H1 (cell line): ENCODE results near the gene MYOCD. TPM values are rescaled to one million over a fixed set of nuclear protein-coding genes. Genes with fewer than 3 reads are reported as not detected.

Experiments
- CTCF ChIA-PET: fragments of 300-600 bp; sonication (Branson Sonifier 250); formaldehyde crosslinking; loops from one replicate; lab custom pipeline; 2021; ENCODE audit not compliant: partially characterized antibody; lab: Charles Lee
- POLR2A ChIA-PET: fragments of 300-600 bp; sonication (Branson Sonifier 250); formaldehyde crosslinking; loops from one replicate; lab custom pipeline; 2021; ENCODE audit warnings: inconsistent platforms; ENCODE audit not compliant: partially characterized antibody; lab: Charles Lee
- DNase-seq, 2 experiments: peaks; one replicate each; pipeline versions ENCODE4 v3.0.0 to v3.0.0-alpha.2; 2010 to 2022; ENCODE audit warnings: low spot score in 2 of 2, low read depth in 1 of 2, mixed read lengths in 1 of 2
- FAIRE-seq: peaks from 2 replicates; lab custom pipeline; 2011; peaks lifted over from hg19 to GRCh38; lab: Jason Lieb, UNC
- H2AFZ ChIP-seq: 2 replicates; pipeline ENCODE4 v1.8.1; 2012; ENCODE audit warnings: low read length, inconsistent platforms
- H2AK5ac ChIP-seq: 2 replicates; pipeline ENCODE4 v1.6.1; 2013; ENCODE audit warnings: low read depth, low read length
- H2BK120ac ChIP-seq: replicated peaks from 2 replicates; pipeline ENCODE3; 2013; ENCODE audit warnings: low read depth, low read length, inconsistent platforms
- H2BK12ac ChIP-seq: 2 replicates; pipeline ENCODE4 v1.6.1; 2013; ENCODE audit warnings: low read depth, low read length
- H2BK15ac ChIP-seq: 2 replicates; pipeline ENCODE4 v1.6.1; 2013; ENCODE audit warnings: low read length
- H2BK20ac ChIP-seq: 2 replicates; pipeline ENCODE4 v1.6.1; 2013; ENCODE audit warnings: low read length
- H2BK5ac ChIP-seq: 2 replicates; pipeline ENCODE4 v1.6.1; 2013; ENCODE audit warnings: low read depth, low read length
- H3K14ac ChIP-seq: 2 replicates; pipeline ENCODE4 v1.6.1; 2013; ENCODE audit warnings: inconsistent platforms; ENCODE audit not compliant: insufficient read length
- H3K18ac ChIP-seq: 2 replicates; pipeline ENCODE4 v1.6.1; 2013; ENCODE audit warnings: low read length; ENCODE audit errors: extremely low read depth
- H3K23ac ChIP-seq: 2 replicates; pipeline ENCODE4 v1.6.1; 2013; ENCODE audit warnings: inconsistent platforms; ENCODE audit not compliant: insufficient read length
- H3K23me2 ChIP-seq: 2 replicates; pipeline ENCODE4 v1.6.1; 2013; ENCODE audit warnings: low read depth, low read length
- H3K27ac ChIP-seq: 2 replicates; pipeline ENCODE4 v1.6.1; 2011; ENCODE audit warnings: low read depth, low read length, inconsistent platforms
- H3K27me3 ChIP-seq, 4 experiments: replicated peaks in 1 of 4; 1 replicate in 1 of 4; 2 replicates in 3 of 4; pipeline versions ENCODE4 v1.6.1 to v1.8.1; 2011 to 2013; ENCODE audit warnings: low read length in 3 of 4, mild to moderate bottlenecking in 3 of 4, inconsistent platforms in 2 of 4, mixed read lengths in 2 of 4, moderate library complexity in 1 of 4; ENCODE audit not compliant: control insufficient read depth in 3 of 4, insufficient read depth in 3 of 4; ENCODE audit errors: extremely low read depth in 1 of 4
- H3K36me3 ChIP-seq, 4 experiments: 2 replicates each; pipeline versions ENCODE4 v1.6.1 to v1.8.1; 2011 to 2013; ENCODE audit warnings: mild to moderate bottlenecking in 4 of 4, low read length in 3 of 4, moderate library complexity in 2 of 4, control low read depth in 1 of 4, inconsistent platforms in 1 of 4; ENCODE audit not compliant: insufficient read depth in 4 of 4, control insufficient read depth in 2 of 4
- H3K4ac ChIP-seq: replicated peaks from 2 replicates; pipeline ENCODE3; 2013; ENCODE audit warnings: low read length, low read depth, mixed read lengths, inconsistent platforms; ENCODE audit not compliant: insufficient read length
- H3K4me1 ChIP-seq, 4 experiments: replicated peaks in 1 of 4; 1 replicate in 1 of 4; 2 replicates in 3 of 4; pipeline versions ENCODE4 v1.6.1 to v1.8.1; 2011 to 2013; ENCODE audit warnings: low read length in 3 of 4, inconsistent platforms in 2 of 4, mixed read lengths in 1 of 4; ENCODE audit not compliant: insufficient read depth in 4 of 4, control insufficient read depth in 3 of 4
- H3K4me2 ChIP-seq, 2 experiments: 2 replicates each; pipeline versions ENCODE4 v1.6.1 to v1.8.1; 2011 to 2013; ENCODE audit warnings: low read depth in 2 of 2, low read length in 2 of 2, control low read depth in 1 of 2, inconsistent platforms in 1 of 2, mild to moderate bottlenecking in 1 of 2; ENCODE audit not compliant: insufficient read depth in 1 of 2
- H3K4me3 ChIP-seq, 4 experiments: fragments of 200-600, 300-600 bp in 1 of 4; sonication (generic), shearing (Covaris generic), sonication (Bioruptor Twin) in 1 of 4; 2 replicates each; pipeline versions ENCODE4 v1.5.1 to v1.8.1; 2011 to 2016; ENCODE audit warnings: low read length in 4 of 4, low read depth in 3 of 4, control low read depth in 2 of 4, inconsistent platforms in 2 of 4, mild to moderate bottlenecking in 2 of 4, mixed read lengths in 1 of 4, moderate library complexity in 1 of 4; ENCODE audit not compliant: insufficient read depth in 2 of 4; ENCODE audit errors: extremely low read depth in 1 of 4
- H3K56ac ChIP-seq: replicated peaks from 2 replicates; pipeline ENCODE3; 2013; ENCODE audit warnings: low read depth, mild to moderate bottlenecking, mixed read lengths, low read length, inconsistent platforms; ENCODE audit not compliant: insufficient read length
- H3K79me1 ChIP-seq: 2 replicates; pipeline ENCODE4 v1.6.1; 2013; ENCODE audit warnings: low read depth, low read length, control low read depth
- H3K79me2 ChIP-seq, 2 experiments: 2 replicates each; pipeline versions ENCODE4 v1.6.1 to v1.8.1; 2012 to 2013; ENCODE audit warnings: low read length in 2 of 2, mild to moderate bottlenecking in 2 of 2, inconsistent platforms in 1 of 2; ENCODE audit not compliant: insufficient read depth in 2 of 2, control insufficient read depth in 1 of 2
- H3K9ac ChIP-seq, 4 experiments: replicated peaks in 1 of 4; 1 replicate in 1 of 4; 2 replicates in 3 of 4; pipeline versions ENCODE4 v1.6.1 to v1.8.1; 2011 to 2013; ENCODE audit warnings: low read depth in 3 of 4, low read length in 3 of 4, control low read depth in 2 of 4, mild to moderate bottlenecking in 2 of 4, moderate library complexity in 2 of 4, inconsistent platforms in 1 of 4; ENCODE audit errors: extremely low read depth in 1 of 4
- H3K9me3 ChIP-seq, 2 experiments: 2 replicates each; pipeline versions ENCODE4 v1.6.1 to v1.8.1; 2012 to 2013; ENCODE audit warnings: mild to moderate bottlenecking in 2 of 2, moderate library complexity in 2 of 2, control low read depth in 1 of 2, inconsistent platforms in 1 of 2, low read depth in 1 of 2, low read length in 1 of 2, mixed read lengths in 1 of 2; ENCODE audit not compliant: insufficient read depth in 2 of 2
- H4K20me1 ChIP-seq, 2 experiments: replicated peaks in 1 of 2; 2 replicates each; pipeline versions ENCODE3 to v1.8.1; 2011 to 2013; ENCODE audit warnings: inconsistent platforms in 2 of 2, low read length in 2 of 2, mild to moderate bottlenecking in 1 of 2; ENCODE audit not compliant: insufficient read depth in 2 of 2, control insufficient read depth in 1 of 2
- H4K5ac ChIP-seq: 2 replicates; pipeline ENCODE4 v1.6.1; 2013; ENCODE audit warnings: low read length, low read depth, mixed read lengths, inconsistent platforms; ENCODE audit not compliant: insufficient read length
- H4K8ac ChIP-seq: 2 replicates; pipeline ENCODE4 v1.8.0; 2013; ENCODE audit warnings: mild to moderate bottlenecking, moderate library complexity, low read length, inconsistent platforms; ENCODE audit not compliant: insufficient read depth; ENCODE audit errors: extremely low read depth
- H4K91ac ChIP-seq: replicated peaks from 2 replicates; pipeline ENCODE3; 2013; ENCODE audit warnings: low read length, mixed read lengths, inconsistent platforms; ENCODE audit not compliant: insufficient read length
- EP300 ChIP-seq, 2 experiments: IDR thresholded peaks; 1 replicate in 1 of 2; 2 replicates in 1 of 2; pipeline ENCODE4 v1.6.1; 2011 to 2012; ENCODE audit warnings: low read depth in 2 of 2, low read length in 2 of 2, mild to moderate bottlenecking in 2 of 2, borderline replicate concordance in 1 of 2, inconsistent platforms in 1 of 2, moderate library complexity in 1 of 2
- POLR2AphosphoS5 ChIP-seq: IDR thresholded peaks from 2 replicates; pipeline ENCODE4 v1.6.1; 2011; ENCODE audit warnings: low read depth, low read length
- whole genome bisulfite sequencing, 2 experiments: shearing (Covaris generic) in 1 of 2; methylation state at CpG; one replicate each; pipeline versions ENCODE4 v1.1.6 to v1.1.7; 2013 to 2015; ENCODE audit warnings: low lambda C conversion rate in 2 of 2, mixed read lengths in 2 of 2, inconsistent platforms in 1 of 2, low coverage in 1 of 2, missing lambda C conversion rate in 1 of 2; ENCODE audit not compliant: insufficient replicate concordance in 2 of 2, insufficient coverage in 1 of 2, insufficient read length in 1 of 2; ENCODE audit errors: extremely low coverage in 1 of 2, missing lambda C conversion rate in 1 of 2; 5-methylcytosine and 5-hydroxymethylcytosine counted together
- polyA plus RNA-seq, 7 experiments: library from polyadenylated mRNA; depleted of rRNA in 3 of 7; stranded (reverse) in 5 of 7; unstranded in 2 of 7; fragments of >200 nt in 5 of 7; fragments of 200-250 nt in 2 of 7; gene quantifications; 1 replicate in 5 of 7; 2 replicates in 1 of 7; 4 replicates in 1 of 7; pipeline versions ENCODE4 v1.2.1 to v1.2.3, GENCODE V29; 2011 to 2013; ENCODE audit warnings: missing spikeins in 2 of 7, mixed read lengths in 2 of 7
- total RNA-seq: library from RNA; stranded (reverse); fragmentation: NEBNext Ultra II Directional; extraction: Animal tissue kit (Norgen Biotek cat#: 25700); gene quantifications from 2 replicates; pipeline ENCODE4 v1.2.1, GENCODE V29; 2021

MYOCD gene
- total and polyA plus RNA-seq, 2 of the 8 experiments (the other 6 are each of a cell fraction or from before 2014, with no cell fraction given): 0.30 to 4.9 TPM

DNA sequence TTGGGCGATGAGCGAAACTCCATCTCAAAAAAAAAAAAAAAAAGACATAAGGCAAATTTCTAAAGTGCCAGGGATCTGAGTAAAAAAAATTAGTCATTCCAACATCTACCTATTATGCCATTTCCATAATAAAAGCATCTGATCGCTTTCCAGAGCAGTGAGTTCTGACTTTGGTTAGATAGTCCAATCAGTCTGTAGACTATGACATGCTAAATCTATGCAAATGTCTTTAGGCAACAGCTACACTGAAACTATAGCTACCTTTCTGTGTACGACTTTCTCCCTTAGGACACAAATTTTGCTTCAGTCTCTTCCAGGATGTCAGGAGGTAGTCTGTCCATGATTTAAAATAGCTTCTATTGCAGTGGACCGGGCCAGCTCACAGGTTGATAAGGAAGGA lies 64.7 kb downstream of the MYOCD start:
- Histone ChIP-seq H2BK20ac (no peak overlapping the region), H3K9me3 (no peaks in the 10 kb centered on the region), H3K4me3 (0 out of 8 replicates have a peak overlapping the region, but pooled peaks of 1 of the 4 experiments have one; percentile 0), H4K8ac (no peak overlapping the region), H2AFZ (no peak overlapping the region), H2BK12ac (no peak overlapping the region), H3K79me1 (no peaks in the 10 kb centered on the region), H3K36me3 (no peaks in the 10 kb centered on the region), H3K27me3 (no peaks in the 10 kb centered on the region), H4K5ac (no peak overlapping the region), H3K56ac (no peak overlapping the region), H3K4me1 (peaks cover 0 to 6% (median 2%) of the 10 kb centered on the region in 4 experiments; a peak in 5 of 7 replicates), H3K9ac (no peak overlapping the region), H4K91ac (no peak overlapping the region), H2BK15ac (no peak overlapping the region), H3K14ac (no peak overlapping the region), H3K23me2 (no peaks in the 10 kb centered on the region), H3K27ac (peak overlapping the region; percentile 55; the same call in 1 of the 2 replicates), H2BK120ac (no peak overlapping the region), H2AK5ac (no peak overlapping the region), H3K79me2 (no peaks in the 10 kb centered on the region), H3K18ac (no peak overlapping the region), H3K4me2 (0 out of 4 replicates have a peak overlapping the region, but pooled peaks of 1 of the 2 experiments have one; percentile 50), H4K20me1 (no peaks in the 10 kb centered on the region), H3K4ac (no peak overlapping the region), H2BK5ac (no peak overlapping the region), H3K23ac (no peak overlapping the region)
- ChIA-PET CTCF (interaction anchor here (1.0 to 2.4 kb wide), 4 partner anchors 12 to 61 kb away, joined by 3 to 14 read pairs (median 4); no protein-coding TSS in a partner anchor), POLR2A (interaction anchor here (1.5 kb wide), 1 partner anchor 12 kb away, joined by 4 read pairs; no protein-coding TSS in a partner anchor)
- 98% methylated on average over 5 of the region's 5 CpGs; no CpG with 5 or more reads in 1 of the 2 experiments for WGBS, 2 experiments
- TF ChIP-seq POLR2AphosphoS5 (no peak), EP300 (IDR thresholded peaks at IDR 0.05; ENCODE audit: borderline replicate concordance in 1 of 2, low read depth in 2 of 2, low read length in 2 of 2) (no peak)
- DNase-seq (no peak), FAIRE-seq (no peak)
